ENCODE results near the gene PRLR.
"Not testable (repeated sequence)": the region's sequence is repeated elsewhere in the genome, so short reads cannot be mapped to it uniquely, and the experiment has no call there.

PRLR gene

DNA sequence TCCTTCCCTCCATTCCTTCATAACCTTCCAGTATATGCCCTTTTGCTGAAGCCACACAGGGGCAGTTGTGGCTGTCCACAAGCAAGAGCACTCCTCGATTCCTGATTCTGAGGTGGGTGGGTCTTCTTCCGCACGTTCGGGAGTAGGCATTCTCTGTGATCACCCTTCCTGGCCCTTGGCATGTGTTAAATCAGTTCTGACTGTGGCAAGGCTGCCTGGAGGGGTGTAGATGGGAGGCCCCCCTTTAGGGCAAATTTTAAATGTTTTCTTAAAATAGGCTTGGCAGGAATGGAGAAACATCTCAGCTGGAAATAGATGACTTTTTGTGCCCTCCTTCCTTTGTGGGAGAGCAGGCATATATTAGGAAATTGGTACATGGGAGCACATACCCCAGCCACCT, 185.6 kb downstream of the PRLR start:
- DNase-seq (ENCODE audit: extremely low spot score): no peak
- ChIA-PET CTCF (no interaction called here), POLR2A (no interaction called here)
- TF ChIP-seq, protein P1, sequence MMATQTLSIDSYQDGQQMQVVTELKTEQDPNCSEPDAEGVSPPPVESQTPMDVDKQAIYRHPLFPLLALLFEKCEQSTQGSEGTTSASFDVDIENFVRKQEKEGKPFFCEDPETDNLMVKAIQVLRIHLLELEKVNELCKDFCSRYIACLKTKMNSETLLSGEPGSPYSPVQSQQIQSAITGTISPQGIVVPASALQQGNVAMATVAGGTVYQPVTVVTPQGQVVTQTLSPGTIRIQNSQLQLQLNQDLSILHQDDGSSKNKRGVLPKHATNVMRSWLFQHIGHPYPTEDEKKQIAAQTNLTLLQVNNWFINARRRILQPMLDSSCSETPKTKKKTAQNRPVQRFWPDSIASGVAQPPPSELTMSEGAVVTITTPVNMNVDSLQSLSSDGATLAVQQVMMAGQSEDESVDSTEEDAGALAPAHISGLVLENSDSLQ (IDR thresholded peaks at IDR 0.05): no peak
- TF ChIP-seq TARDBP (IDR thresholded peaks at IDR 0.05): no peak
- no peak for TF ChIP-seq SP1 (IDR thresholded peaks at IDR 0.05)
- no peak for TF ChIP-seq FOXK2 (IDR thresholded peaks at IDR 0.05)
- no peak for TF ChIP-seq CTBP1 (IDR thresholded peaks at IDR 0.05; ENCODE audit: borderline replicate concordance)
- no peak for TF ChIP-seq FOXA1 (IDR thresholded peaks at IDR 0.05)
- TF ChIP-seq L3MBTL2 (conservative IDR thresholded peaks at IDR 0.05): no peak
- no peak for TF ChIP-seq ELF4 (IDR thresholded peaks at IDR 0.05)
- no peak for TF ChIP-seq HDGF (IDR thresholded peaks at IDR 0.05; ENCODE audit: borderline replicate concordance)
- TF ChIP-seq LEF1 (IDR thresholded peaks at IDR 0.05; ENCODE audit: borderline replicate concordance): no peak

DNA sequence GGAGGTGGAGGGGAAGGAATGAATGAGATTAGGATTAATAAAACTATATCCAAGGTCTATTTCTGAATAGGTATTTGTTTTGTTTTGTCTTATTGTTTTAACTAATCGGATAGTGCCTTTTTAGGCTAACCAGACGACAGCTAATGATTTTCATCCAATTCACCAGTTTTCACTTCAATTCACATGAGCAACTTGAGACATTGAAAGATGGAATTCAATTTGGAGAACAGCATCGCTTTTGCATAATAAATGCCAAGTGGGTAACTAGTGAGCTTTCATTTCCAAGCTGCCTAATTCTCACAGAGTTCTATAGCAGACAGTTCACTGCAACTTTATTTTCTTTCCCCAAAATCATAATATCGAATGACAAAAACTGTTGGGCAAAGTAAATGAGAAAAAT, 187.5 kb downstream of the PRLR start:
- TF ChIP-seq ARNT (IDR thresholded peaks at IDR 0.05) (no peak), SP1 (IDR thresholded peaks at IDR 0.05) (no peak)
- POLR2A ChIA-PET: no interaction called here
- CTCF ChIA-PET: no interaction called here
- no peak for DNase-seq (ENCODE audit: extremely low spot score)

DNA sequence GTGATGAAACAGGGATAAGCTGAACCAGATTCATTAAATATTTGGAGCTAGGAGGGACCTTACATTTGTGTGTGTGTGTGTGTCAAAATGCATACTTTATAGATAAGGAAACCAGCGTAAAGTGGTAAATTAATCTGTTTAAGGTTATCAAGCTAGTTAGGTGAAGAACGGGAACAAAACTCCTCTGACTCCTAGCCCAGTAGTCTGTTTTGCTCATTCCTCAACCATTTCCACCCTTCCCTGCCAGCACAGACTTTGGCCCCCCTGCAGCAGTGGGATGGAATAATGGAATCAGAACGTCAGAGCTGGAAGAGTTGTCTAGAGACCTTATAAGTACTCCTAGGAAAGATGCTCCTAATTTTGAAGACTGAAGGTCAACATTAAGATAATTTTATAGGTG, 189.0 kb downstream of the PRLR start:
- CTCF ChIA-PET: interaction anchor here (0.7 to 1.1 kb wide), 2 partner anchors 22 to 38 kb away, joined by 3 to 4 read pairs; no protein-coding TSS in a partner anchor
- no peak for DNase-seq (ENCODE audit: extremely low spot score)
- TF ChIP-seq ZNF384 (IDR thresholded peaks at IDR 0.05) (no peak), FOXA1 (IDR thresholded peaks at IDR 0.05) (no peak), FOXM1 (IDR thresholded peaks at IDR 0.05; ENCODE audit: borderline replicate concordance) (no peak), SP1 (IDR thresholded peaks at IDR 0.05) (no peak), FOXK2 (IDR thresholded peaks at IDR 0.05) (no peak), TARDBP (IDR thresholded peaks at IDR 0.05) (no peak), BHLHE40 (IDR thresholded peaks at IDR 0.05; ENCODE audit: borderline replicate concordance) (no peak), ARNT (IDR thresholded peaks at IDR 0.05) (no peak), LEF1 (IDR thresholded peaks at IDR 0.05; ENCODE audit: borderline replicate concordance) (no peak), ELF4 (IDR thresholded peaks at IDR 0.05) (no peak), SUZ12 (IDR thresholded peaks at IDR 0.05) (no peak), NFRKB (IDR thresholded peaks at IDR 0.05) (no peak), L3MBTL2 (conservative IDR thresholded peaks at IDR 0.05) (no peak), HDGF (IDR thresholded peaks at IDR 0.05; ENCODE audit: borderline replicate concordance) (no peak), CTBP1 (IDR thresholded peaks at IDR 0.05; ENCODE audit: borderline replicate concordance) (no peak)
- TF ChIP-seq, protein P1 (IDR thresholded peaks at IDR 0.05): no peak
- POLR2A ChIA-PET: no interaction called here

DNA sequence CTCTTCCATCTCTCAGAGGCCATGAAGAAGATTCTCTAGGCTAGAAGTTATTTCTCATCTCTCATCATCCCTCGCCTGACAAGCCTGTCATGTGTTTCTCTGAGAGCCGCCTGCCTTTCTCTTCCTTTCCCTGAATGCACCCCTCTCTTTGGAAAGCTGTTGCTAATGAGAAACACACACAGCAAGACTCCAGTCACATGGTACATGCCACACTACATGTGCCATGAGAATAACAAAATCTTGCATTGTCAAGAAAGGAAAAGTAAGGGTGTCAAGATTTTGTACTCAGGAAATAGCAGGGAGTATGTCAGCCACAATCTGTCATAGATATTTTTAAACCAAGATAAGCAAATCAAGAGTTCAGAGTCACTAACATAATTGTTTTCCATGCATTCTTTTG, 191.4 kb downstream of the PRLR start:
- POLR2A ChIA-PET: no interaction called here

DNA sequence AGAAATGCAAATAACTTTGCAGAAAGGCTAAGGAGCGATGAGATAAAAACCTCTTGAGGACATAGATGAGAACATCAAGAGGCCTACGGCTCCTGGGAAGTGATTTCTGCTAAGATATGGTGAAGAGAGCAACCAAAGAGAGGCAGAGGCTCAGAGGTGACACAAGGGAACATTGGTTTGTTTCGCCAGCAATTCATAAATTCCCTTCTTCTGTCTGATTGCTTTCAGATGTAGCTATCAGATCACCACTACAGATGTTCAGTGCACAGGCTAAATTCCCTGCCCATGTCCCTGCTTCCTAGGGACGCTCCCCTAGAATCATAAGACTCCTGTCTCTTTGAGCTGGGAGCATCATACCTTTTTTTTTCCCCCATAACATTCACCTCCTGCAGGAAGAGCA, 193.8 kb downstream of the PRLR start:
- POLR2A ChIA-PET: no interaction called here
- no peak for DNase-seq (ENCODE audit: extremely low spot score)
- CTCF ChIA-PET: interaction anchor here (1.1 kb wide), 1 partner anchor 22 kb away, joined by 7 read pairs; no protein-coding TSS in a partner anchor
- TF ChIP-seq SUZ12 (IDR thresholded peaks at IDR 0.05) (no peak), CTBP1 (IDR thresholded peaks at IDR 0.05; ENCODE audit: borderline replicate concordance) (no peak), TARDBP (IDR thresholded peaks at IDR 0.05) (no peak), LEF1 (IDR thresholded peaks at IDR 0.05; ENCODE audit: borderline replicate concordance) (no peak), ELF4 (IDR thresholded peaks at IDR 0.05) (no peak), BHLHE40 (IDR thresholded peaks at IDR 0.05; ENCODE audit: borderline replicate concordance) (no peak), HDGF (IDR thresholded peaks at IDR 0.05; ENCODE audit: borderline replicate concordance) (no peak), FOXA1 (IDR thresholded peaks at IDR 0.05) (no peak)
- TF ChIP-seq, protein P1 (IDR thresholded peaks at IDR 0.05): no peak

More for the DNA sequence above, 191.4 kb downstream of the PRLR start:
- CTCF ChIA-PET: no interaction called here
- no peak for DNase-seq (ENCODE audit: extremely low spot score)
- TF ChIP-seq SUZ12 (IDR thresholded peaks at IDR 0.05): no peak
- no peak for TF ChIP-seq NFRKB (IDR thresholded peaks at IDR 0.05)
- no peak for TF ChIP-seq TARDBP (IDR thresholded peaks at IDR 0.05)
- TF ChIP-seq ELF4 (IDR thresholded peaks at IDR 0.05): no peak
- TF ChIP-seq FOXA1 (IDR thresholded peaks at IDR 0.05): no peak
- TF ChIP-seq LEF1 (IDR thresholded peaks at IDR 0.05; ENCODE audit: borderline replicate concordance): no peak
- TF ChIP-seq CTBP1 (IDR thresholded peaks at IDR 0.05; ENCODE audit: borderline replicate concordance): no peak
- no peak for TF ChIP-seq SP1 (IDR thresholded peaks at IDR 0.05)
- TF ChIP-seq HDGF (IDR thresholded peaks at IDR 0.05; ENCODE audit: borderline replicate concordance): no peak
- no peak for TF ChIP-seq ARNT (IDR thresholded peaks at IDR 0.05)
- TF ChIP-seq L3MBTL2 (conservative IDR thresholded peaks at IDR 0.05): no peak
- no peak for TF ChIP-seq ZNF384 (IDR thresholded peaks at IDR 0.05)
- TF ChIP-seq FOXM1 (IDR thresholded peaks at IDR 0.05; ENCODE audit: borderline replicate concordance): no peak
- TF ChIP-seq, protein P1 (IDR thresholded peaks at IDR 0.05): no peak

DNA sequence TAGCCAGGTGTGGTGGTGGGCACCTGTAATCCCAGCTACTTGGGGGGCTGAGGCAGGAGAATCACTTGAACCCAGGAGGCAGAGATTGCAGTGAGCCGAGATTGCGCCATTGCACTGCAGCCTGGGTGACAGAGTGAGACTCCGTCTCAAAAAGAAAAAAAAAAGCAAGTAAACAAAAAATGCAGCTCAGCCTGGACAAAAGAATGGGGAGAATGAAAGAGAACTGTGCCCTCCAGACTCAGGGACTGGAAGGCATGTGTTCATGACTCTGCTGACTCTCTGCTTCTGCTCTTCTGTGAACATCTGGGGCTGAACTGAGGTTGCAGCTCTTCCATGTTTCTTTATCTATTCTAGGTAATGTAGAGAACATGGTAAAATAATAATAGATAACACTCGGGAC, 194.4 kb downstream of the PRLR start:
- CTCF ChIA-PET: interaction anchor here (1.1 kb wide), 1 partner anchor 21 kb away, joined by 7 read pairs; no protein-coding TSS in a partner anchor
- DNase-seq (ENCODE audit: extremely low spot score); POLR2A ChIA-PET: not testable (repeated sequence)
